Measurements from ENCODE around the gene HYAL3. TPM values are rescaled to one million over a fixed set of nuclear protein-coding genes. Genes with fewer than 3 reads are reported as not detected.

Gene HYAL3
- total RNA-seq, 2 experiments from 2014 or later: 2.7 to 3.5 TPM

DNA sequence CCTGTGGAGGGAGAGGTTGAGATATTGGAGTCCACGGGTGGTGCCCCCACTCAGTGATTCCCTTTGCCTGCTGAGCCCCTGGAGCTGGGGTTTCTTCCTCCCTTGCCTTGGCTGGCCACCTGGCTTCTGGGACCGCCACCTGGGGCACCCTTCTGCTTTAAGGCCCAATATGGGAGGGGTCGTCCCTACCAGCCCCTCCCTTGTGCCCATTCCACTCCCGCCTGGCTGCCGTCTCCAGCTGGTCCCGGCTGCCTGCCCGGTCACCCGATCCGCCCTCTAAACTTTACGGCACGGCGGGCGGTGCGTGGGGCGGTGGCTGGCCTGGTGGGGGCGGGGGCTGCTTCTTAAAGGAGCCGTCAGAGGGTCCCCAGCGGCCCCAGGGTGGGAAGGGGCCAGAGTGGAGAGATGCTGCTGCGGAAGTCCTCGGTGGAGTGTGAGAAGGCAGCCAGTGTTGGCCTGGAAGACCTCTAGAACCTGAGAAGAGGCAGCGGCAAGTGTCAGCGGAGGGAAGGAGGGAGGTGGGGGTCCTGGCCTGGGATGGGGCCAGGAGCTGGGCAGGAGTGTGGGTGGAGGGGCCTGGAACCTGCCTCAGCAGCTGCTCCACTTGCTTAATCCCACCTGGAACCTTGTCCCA is 31.8 kb downstream of the HYAL3 start:
- Histone ChIP-seq H3K4me1 (ENCODE audit: insufficient read depth, low read length, poor library complexity, severe bottlenecking) (no peaks in the 10 kb centered on the region), H3K9me3 (ENCODE audit: low read length) (no peaks in the 10 kb centered on the region), H2AFZ (ENCODE audit: low read length) (no peak overlapping the region), H3K27ac (ENCODE audit: low read depth, low read length, poor library complexity, severe bottlenecking) (no peak overlapping the region), H3K4me3 (ENCODE audit: low read depth, low read length, poor library complexity, severe bottlenecking) (no peak overlapping the region), H3K4me2 (ENCODE audit: low read length) (no peak overlapping the region), H3K79me2 (ENCODE audit: insufficient read depth, low read depth, low read length) (no peaks in the 10 kb centered on the region), H3K9me2 (ENCODE audit: insufficient read depth, low read length) (no peaks in the 10 kb centered on the region), H3K36me3 (ENCODE audit: insufficient read depth, low read length) (no peaks in the 10 kb centered on the region), H4K20me1 (ENCODE audit: insufficient read depth, low read length) (no peaks in the 10 kb centered on the region)
- BruUV-seq (replicated peaks): no TSS peak
- no peak for DNase-seq (ENCODE audit: low spot score)
- ChIA-PET POLR2A (no interaction called here), CTCF (ENCODE audit: unreplicated experiment) (no interaction called here)
- TF ChIP-seq EZH2phosphoT487 (IDR thresholded peaks at IDR 0.05; ENCODE audit: borderline replicate concordance, low read depth, low read length): no peak
- TF ChIP-seq, protein P1, sequence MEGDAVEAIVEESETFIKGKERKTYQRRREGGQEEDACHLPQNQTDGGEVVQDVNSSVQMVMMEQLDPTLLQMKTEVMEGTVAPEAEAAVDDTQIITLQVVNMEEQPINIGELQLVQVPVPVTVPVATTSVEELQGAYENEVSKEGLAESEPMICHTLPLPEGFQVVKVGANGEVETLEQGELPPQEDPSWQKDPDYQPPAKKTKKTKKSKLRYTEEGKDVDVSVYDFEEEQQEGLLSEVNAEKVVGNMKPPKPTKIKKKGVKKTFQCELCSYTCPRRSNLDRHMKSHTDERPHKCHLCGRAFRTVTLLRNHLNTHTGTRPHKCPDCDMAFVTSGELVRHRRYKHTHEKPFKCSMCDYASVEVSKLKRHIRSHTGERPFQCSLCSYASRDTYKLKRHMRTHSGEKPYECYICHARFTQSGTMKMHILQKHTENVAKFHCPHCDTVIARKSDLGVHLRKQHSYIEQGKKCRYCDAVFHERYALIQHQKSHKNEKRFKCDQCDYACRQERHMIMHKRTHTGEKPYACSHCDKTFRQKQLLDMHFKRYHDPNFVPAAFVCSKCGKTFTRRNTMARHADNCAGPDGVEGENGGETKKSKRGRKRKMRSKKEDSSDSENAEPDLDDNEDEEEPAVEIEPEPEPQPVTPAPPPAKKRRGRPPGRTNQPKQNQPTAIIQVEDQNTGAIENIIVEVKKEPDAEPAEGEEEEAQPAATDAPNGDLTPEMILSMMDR (conservative IDR thresholded peaks at IDR 0.05; ENCODE audit: low read length): no peak
- intact Hi-C loops (cut with micrococcal nuclease; ENCODE audit: unreplicated experiment): no loop called here

DNA sequence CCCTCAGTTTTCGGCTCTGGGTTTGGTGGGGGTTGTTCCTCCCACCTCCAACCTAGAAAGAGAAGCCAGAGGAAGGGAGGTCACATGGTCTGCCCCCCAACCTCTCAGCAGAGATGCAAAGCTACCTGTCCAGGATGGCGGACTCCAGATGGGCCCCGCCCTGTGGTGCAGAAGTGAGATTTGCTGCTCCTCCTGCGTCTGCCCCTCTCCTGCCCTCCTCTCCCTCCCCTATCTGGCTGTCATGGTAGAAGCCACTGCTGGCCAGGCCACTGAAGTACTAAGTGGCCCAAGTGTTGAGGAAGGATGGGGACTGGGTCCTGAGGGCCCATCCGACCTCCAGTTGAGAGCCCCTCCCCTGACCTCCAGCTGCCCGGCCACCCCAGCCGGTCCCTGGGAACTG is 32.4 kb downstream of the HYAL3 start:
- no TSS peak for BruUV-seq (replicated peaks)

DNA sequence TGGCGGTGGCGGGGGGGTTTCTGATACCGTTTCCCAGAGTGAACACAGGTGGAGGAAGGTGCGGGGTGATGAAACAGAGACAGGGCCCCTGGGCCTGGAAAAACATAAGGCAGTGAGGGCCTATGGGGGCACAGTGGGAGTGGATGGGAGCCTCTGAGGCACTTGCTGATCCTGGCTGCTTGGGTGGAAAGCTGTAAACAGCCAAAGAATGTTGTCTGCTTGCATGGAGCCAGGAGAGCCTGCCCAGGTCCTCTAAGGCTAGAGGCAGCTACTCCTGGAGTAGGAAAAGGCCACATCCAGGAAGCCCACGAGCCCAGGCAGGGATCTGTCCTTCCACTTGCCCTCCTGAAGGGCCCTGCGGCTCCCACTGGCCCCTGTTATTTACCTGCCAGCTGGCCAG is 33.2 kb downstream of the HYAL3 start:
- ChIA-PET POLR2A (no interaction called here), CTCF (ENCODE audit: unreplicated experiment) (no interaction called here)
- H4K20me1 ChIP-seq (ENCODE audit: insufficient read depth, low read length): no peaks in the 10 kb centered on the region
- TF ChIP-seq, protein P1 (conservative IDR thresholded peaks at IDR 0.05; ENCODE audit: low read length): no peak
- TF ChIP-seq EZH2phosphoT487 (IDR thresholded peaks at IDR 0.05; ENCODE audit: borderline replicate concordance, low read depth, low read length): no peak
- H3K9me3 ChIP-seq (ENCODE audit: low read length): no peaks in the 10 kb centered on the region
- no peak for DNase-seq (ENCODE audit: low spot score)
- no peaks in the 10 kb centered on the region for H3K9me2 ChIP-seq (ENCODE audit: insufficient read depth, low read length)
- no peaks in the 10 kb centered on the region for H3K4me1 ChIP-seq (ENCODE audit: insufficient read depth, low read length, poor library complexity, severe bottlenecking)
- intact Hi-C loops (cut with micrococcal nuclease; ENCODE audit: unreplicated experiment): no loop called here
- no TSS peak for BruUV-seq (replicated peaks)
- H3K4me2 ChIP-seq (ENCODE audit: low read length): no peak overlapping the region
- H3K4me3 ChIP-seq (ENCODE audit: low read depth, low read length, poor library complexity, severe bottlenecking): no peak overlapping the region
- no peaks in the 10 kb centered on the region for H3K36me3 ChIP-seq (ENCODE audit: insufficient read depth, low read length)
- no peak overlapping the region for H3K27ac ChIP-seq (ENCODE audit: low read depth, low read length, poor library complexity, severe bottlenecking)
- no peak overlapping the region for H2AFZ ChIP-seq (ENCODE audit: low read length)
- no peaks in the 10 kb centered on the region for H3K79me2 ChIP-seq (ENCODE audit: insufficient read depth, low read depth, low read length)

More for the DNA sequence above, 32.4 kb downstream of the HYAL3 start:
- H4K20me1 ChIP-seq (ENCODE audit: insufficient read depth, low read length): no peaks in the 10 kb centered on the region
- no peak overlapping the region for H3K4me2 ChIP-seq (ENCODE audit: low read length)
- H3K9me2 ChIP-seq (ENCODE audit: insufficient read depth, low read length): no peaks in the 10 kb centered on the region
- no peak overlapping the region for H2AFZ ChIP-seq (ENCODE audit: low read length)
- intact Hi-C loops (cut with micrococcal nuclease; ENCODE audit: unreplicated experiment): no loop called here
- no peaks in the 10 kb centered on the region for H3K79me2 ChIP-seq (ENCODE audit: insufficient read depth, low read depth, low read length)
- TF ChIP-seq EZH2phosphoT487 (IDR thresholded peaks at IDR 0.05; ENCODE audit: borderline replicate concordance, low read depth, low read length): no peak
- TF ChIP-seq, protein P1 (conservative IDR thresholded peaks at IDR 0.05; ENCODE audit: low read length): no peak
- H3K36me3 ChIP-seq (ENCODE audit: insufficient read depth, low read length): no peaks in the 10 kb centered on the region
- H3K4me1 ChIP-seq (ENCODE audit: insufficient read depth, low read length, poor library complexity, severe bottlenecking): no peaks in the 10 kb centered on the region
- ChIA-PET CTCF (ENCODE audit: unreplicated experiment) (no interaction called here), POLR2A (no interaction called here)
- no peak for DNase-seq (ENCODE audit: low spot score)
- H3K4me3 ChIP-seq (ENCODE audit: low read depth, low read length, poor library complexity, severe bottlenecking): no peak overlapping the region
- H3K27ac ChIP-seq (ENCODE audit: low read depth, low read length, poor library complexity, severe bottlenecking): no peak overlapping the region
- H3K9me3 ChIP-seq (ENCODE audit: low read length): no peaks in the 10 kb centered on the region
